DMS114 treated with DMSO at 0.1 percent for 48 hours (cell line): ENCODE results near the gene SPATS2L.
"Not testable (repeated sequence)": the region's sequence is repeated elsewhere in the genome, so short reads cannot be mapped to it uniquely, and the experiment has no call there.

ENCODE experiments used
- DNase-seq: peaks from one replicate; lab custom pipeline; 2025; ENCODE audit not compliant: unreplicated experiment; lab: John Stamatoyannopoulos, UW

The SPATS2L gene

GRCh38 chr2:200319548-200320337, 13.2 kb downstream of the SPATS2L start:
- DNase-seq = no peak

DNA sequence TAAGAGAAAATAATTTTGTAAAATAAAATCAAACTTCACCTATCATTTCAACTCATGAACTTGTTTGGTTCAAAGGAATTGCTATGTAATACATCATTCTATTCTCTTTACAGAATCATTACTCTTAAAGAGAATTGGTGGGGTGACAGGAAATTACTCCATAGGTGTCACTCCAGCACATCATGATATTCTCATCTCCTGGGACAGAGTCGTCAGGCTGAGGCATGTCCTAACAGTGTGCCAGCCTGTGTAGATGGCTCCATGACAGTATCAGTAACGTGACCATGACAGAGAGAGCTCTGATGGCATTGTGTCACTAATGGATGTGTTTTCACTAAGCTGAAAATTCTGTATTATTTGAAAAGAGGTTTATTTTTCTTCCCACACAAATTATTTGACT, 13.9 kb downstream of the SPATS2L start:
- no peak for DNase-seq

DNA sequence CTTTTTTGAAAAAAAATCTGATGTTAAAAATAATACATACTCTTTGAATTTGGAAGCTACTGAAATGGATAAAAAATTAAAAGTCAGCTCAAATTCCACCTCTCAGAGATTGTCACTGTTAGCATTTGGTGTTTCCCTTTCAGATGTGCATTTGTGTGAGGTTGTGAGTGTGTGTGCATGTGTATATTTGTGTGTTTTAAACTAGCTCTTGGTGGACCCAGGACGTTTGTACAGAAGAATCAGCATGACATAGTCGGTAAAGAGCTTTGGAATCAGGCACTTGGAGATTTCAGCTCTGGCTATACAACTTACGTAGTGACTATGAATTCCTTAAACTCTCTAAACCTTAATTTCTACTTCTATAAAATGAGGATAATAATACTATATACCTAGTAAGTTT, 14.5 kb downstream of the SPATS2L start:
- DNase-seq = no peak

- no peak for DNase-seq
Observed at GRCh38 chr2:200321780-200322534, 15.5 kb downstream of the SPATS2L start.

DNA sequence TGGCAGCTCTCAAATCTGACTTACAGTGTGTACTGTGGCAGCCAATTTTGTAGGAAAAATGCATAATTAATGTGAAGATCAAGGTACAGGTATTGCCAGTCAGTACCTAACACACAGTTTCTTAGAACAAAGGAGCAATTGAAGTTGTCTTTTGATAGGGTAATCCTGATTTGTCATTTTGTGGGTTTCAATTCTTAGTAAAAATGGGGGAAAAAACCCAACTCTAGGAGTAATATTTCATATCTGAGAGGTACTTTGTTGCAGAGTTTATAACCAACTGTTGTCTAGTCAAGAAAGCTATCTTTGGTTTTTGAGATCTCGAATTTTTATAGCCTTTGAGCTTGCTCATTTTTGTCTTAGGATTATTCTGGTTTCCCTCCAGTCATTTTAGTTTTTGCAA, 16.1 kb downstream of the SPATS2L start:
- no peak for DNase-seq

GRCh38 chr2:200324362-200324761, 17.9 kb downstream of the SPATS2L start:
- no peak for DNase-seq

GRCh38 chr2:200329384-200329783, 22.9 kb downstream of the SPATS2L start:
- DNase-seq = no peak

DNA sequence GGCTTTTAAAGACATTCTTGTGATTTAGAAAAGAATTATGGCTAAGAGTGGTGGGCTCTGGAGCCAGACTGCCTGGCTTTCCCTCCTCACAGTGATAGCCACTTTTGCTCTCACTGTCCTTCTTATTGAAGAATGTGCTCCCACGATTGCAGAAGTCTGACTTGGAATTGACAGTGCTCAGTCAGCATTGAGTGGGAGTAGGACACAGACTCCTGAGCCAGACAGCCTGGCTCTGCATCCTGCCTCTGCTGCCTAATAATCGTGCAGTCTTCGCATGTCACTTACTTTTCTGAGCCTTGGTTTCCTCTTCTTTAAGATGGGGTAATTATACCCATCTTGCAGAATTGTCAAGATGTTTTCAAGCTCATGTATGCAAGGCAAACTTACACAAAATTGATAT, 23.3 kb downstream of the SPATS2L start:
- no peak for DNase-seq

GRCh38 chr2:200330351-200331060, 24.0 kb downstream of the SPATS2L start:
- DNase-seq = no peak

DNA sequence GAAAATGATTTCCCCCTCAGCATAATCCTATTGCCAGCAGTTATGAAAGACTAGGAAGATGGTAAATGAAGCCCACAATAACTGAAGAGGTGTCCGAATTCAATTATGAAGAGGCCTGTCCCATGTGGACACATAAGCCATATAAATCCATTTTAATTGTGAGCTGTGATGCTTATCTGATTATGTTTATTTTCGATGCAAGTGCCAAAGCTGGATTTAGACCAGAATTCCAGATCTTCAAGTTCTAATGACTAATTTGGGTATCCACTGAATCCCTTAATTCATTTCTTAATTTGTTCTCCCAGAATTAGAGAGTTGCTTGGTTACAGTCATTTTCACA, 24.5 kb downstream of the SPATS2L start:
- DNase-seq = no peak

DNA sequence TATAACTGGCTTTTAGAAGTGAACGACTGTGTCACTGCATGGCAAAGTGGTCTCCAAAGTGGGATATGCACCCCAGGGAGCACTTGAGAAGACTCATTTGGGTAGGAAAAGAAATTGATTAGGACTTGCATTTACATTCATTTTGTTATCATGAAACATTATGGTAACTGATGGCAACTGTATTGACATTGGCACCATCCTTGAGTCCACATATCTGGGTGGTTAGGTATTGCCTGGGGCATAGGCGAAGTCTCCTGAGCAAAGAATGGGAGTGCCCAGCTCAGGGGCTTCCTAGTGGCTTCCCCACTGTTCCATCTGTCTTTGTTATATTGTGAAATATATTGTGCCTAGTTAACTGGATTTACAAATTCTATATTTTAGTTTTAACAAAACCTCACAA, 29.2 kb downstream of the SPATS2L start:
- DNase-seq = no peak

DNA sequence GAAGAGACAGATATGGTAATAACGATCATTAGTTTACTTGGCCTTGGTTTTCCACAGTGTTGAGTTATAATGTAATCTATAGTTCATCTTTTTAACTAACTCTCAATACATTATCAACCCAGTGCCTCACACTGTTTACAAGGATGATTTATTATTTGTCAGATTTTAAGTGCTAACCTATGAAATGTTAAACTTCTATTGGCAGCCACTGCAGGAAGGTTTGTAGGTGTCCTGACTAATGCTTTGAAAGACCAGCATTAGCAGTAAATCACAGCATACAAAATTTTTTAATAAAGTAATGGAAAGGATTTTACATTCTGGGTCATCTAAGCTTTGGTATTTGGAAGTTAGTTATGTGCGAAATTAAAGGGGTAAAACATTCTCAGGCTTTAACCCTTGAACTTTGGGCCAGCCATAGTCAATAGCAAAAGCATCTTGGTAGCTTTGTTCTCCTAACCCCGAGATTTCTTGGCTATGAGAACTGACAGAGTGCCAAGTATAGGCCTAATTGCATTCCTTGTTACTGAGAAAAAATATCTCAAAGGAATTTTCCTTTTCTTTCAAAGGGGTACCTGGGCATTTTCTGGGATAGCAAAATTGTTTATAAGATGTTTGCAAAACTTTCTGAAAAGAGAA, 30.6 kb downstream of the SPATS2L start:
- no peak for DNase-seq

DNA sequence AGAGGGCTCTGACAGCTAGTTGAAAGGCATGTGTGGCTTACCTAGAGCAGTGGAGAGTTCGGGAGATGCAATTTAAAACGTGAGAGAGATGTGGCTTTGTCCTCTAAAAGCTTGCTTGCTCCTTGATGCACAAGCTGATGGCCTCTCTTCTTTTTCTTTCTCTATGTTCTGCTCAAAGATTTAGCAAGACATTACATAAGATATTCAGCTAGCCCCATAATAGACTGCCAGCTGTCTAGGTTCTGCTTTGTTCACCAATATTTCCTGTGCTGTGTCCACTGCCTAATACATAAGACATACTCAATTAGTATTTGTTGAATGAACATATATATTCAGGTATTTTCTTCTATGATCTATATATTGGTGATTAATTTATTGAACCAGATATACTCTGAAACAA, 31.1 kb downstream of the SPATS2L start:
- no peak for DNase-seq

DNA sequence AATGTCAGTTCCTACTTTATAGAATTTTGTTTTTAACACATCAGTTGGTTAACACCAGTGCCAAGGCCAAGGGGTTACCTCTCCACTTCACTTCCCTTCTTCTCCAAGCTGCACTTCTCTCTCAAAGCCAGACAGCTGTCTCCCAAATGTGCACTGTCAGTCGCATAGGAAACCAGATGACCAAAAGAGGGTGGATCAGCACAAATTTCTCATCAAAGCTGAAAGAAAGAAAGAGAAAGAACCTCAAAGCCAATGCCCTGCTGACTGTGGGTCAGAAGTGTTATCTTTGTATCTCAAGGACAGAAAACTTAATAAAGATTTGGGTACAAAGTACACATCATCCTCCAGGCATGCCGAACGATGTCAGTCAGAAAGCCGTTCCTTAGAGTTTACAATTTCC, 32.2 kb downstream of the SPATS2L start:
- DNase-seq = no peak

DNA sequence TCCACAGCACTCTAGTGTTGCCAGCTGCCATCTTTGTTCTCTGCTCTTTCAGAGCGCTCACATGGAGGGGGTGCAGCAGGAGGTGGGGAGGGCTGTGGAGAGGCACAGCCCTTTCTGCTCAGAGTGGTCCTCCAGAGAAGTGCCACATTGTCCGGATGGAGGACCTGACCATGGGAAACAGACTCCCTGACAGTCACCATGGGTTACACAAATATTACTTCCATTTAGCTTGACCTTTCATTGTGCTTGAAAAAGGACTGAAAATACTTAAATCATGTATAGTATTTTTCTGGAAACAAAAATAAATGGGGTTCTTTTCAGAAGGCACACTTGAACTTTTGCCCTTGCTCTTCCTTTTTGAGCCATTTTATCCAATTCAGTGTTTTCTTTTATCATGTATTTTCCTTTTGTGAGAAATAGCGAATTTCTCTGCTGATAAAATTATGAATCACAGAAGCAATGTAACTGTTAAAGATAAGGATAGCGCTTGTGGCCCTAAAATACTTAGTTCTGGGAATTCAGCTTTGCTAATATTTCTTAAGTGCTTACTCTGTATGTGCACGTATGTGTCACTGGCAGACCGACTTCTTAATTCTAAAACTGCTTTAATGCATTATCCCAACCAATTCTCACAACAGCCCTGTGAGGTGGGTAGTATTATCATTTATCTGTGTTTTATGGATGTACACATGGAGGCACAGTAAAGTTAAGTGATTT, 34.2 kb downstream of the SPATS2L start:
- no peak for DNase-seq

DNA sequence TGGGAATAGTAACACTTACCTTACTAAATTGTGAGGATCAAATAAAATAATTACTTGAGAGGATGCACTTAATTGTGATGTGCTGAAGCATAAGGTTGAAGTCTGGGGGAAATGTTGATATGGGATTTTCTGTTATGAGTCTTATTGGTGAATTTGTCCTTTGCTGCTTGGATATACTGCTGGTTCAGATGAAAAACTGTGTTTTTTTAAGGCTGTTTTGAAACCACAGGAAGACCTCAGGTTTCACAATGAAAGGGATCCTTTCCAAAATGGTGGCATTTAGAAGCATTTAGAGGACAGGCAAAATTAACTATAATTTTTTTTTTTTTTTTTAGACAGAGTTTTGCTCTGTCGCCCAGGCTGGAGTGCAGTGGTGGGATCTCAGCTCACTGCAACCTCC, 34.9 kb downstream of the SPATS2L start:
- DNase-seq = no peak

DNA sequence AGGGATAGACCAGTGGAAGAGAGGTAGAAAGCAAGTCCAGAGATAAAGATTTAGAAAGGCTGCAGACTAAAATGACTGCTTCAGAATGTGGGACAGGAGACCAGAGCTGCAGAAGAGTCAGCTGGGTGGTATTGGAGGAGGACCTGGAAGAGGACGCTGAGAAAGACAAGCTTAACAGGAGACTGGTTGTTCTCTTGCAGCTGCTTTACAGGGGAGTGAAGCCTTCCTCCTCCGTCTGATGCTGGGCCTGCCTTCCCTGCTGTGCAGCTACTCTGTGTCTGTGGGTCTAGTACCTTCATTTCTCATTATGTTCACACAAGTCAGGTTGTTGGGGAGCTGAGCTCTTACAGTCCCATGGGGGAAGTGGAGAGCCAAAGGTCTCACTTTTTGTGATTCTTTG, 35.7 kb downstream of the SPATS2L start:
- DNase-seq = no peak

GRCh38 chr2:200342654-200343053, 36.2 kb downstream of the SPATS2L start:
- DNase-seq = no peak

- not testable (repeated sequence) for DNase-seq
Observed at GRCh38 chr2:200344202-200344601, 37.7 kb downstream of the SPATS2L start.

DNA sequence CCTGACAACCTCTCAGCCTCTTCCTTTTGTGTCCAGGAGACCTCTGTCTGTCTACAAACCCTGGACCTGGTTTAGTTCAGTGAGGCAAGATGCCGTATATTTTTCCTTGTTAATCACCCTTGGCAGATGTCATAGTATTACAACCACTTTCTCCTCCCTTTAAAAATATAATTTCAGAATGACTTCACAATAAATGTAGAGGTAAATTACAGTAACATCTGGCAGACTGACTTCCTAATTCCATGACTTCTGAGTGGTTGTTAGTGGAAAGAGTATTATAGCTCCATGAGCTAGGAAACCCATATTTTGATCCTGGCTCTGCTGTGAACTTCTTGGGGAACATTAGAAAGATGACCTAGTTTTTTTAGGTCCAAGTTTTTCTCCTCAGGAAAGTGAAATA, 39.5 kb downstream of the SPATS2L start:
- DNase-seq = no peak

DNA sequence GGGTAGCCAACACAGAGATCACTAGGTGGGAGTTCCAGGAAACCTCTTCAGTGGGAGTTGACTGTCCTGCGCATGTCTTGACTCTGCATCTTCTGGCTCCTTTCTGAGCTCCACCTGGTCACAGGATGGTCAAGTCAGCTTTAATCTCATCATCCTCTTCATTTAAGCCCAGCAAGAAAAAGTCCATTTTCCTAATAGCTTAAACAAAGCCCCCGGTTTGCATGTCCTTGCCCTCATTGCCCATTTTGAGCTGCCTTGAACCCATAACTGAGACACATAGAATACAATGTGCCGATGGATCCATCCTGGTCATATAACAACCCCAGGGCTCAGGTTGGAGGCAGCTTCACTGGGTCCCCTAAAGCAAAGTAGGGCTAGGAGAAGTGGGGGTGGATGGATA, 40.8 kb downstream of the SPATS2L start:
- no peak for DNase-seq
